GM23338 (cell line): ENCODE measurements around the gene MRPS6. TPM values are rescaled to one million over a fixed set of nuclear protein-coding genes. Genes with fewer than 3 reads are reported as not detected.

ENCODE experiments used
- ATAC-seq: fragments of 200-7000 bp; cut with Tn5 transposase; 3 replicates; pipeline ENCODE4 v1.9.1; 2020
- DNase-seq: peaks from one replicate; pipeline ENCODE4 v3.0.0-alpha.2; 2015; ENCODE audit warnings: low spot score
- H2AFZ ChIP-seq: fragments of 200-600 bp; sonication (generic); 2 replicates; pipeline ENCODE4 v1.8.0; 2016; ENCODE audit warnings: antibody characterized with exemption, mild to moderate bottlenecking, moderate library complexity
- H3F3A ChIP-seq: fragments of 200-600 bp; sonication (generic); replicated peaks from 2 replicates; pipeline ENCODE4 v1.8.0; 2017; ENCODE audit warnings: antibody characterized with exemption, mixed run types, low read depth
- H3K27ac ChIP-seq: fragments of 200-600 bp; sonication (generic); 2 replicates; pipeline ENCODE4 v1.6.1; 2016; ENCODE audit warnings: low read depth
- H3K27me3 ChIP-seq: fragments of 200-600 bp; sonication (generic); 2 replicates; pipeline ENCODE4 v1.8.0; 2016; ENCODE audit warnings: mild to moderate bottlenecking, mixed run types, moderate library complexity; ENCODE audit not compliant: insufficient read depth
- H3K36me3 ChIP-seq: fragments of 200-600 bp; sonication (generic); 2 replicates; pipeline ENCODE4 v1.8.0; 2016; ENCODE audit warnings: mild to moderate bottlenecking; ENCODE audit not compliant: insufficient read depth
- H3K4me1 ChIP-seq: fragments of 200-600 bp; sonication (generic); 2 replicates; pipeline ENCODE4 v1.8.0; 2016; ENCODE audit warnings: mild to moderate bottlenecking, moderate library complexity; ENCODE audit not compliant: insufficient read depth
- H3K4me2 ChIP-seq: fragments of 200-600 bp; sonication (generic); 2 replicates; pipeline ENCODE4 v1.7.1; 2017; ENCODE audit warnings: mixed run types
- H3K4me3 ChIP-seq: fragments of 200-600 bp; sonication (generic); 2 replicates; pipeline ENCODE4 v1.6.1; 2016; ENCODE audit warnings: mixed run types
- H3K79me2 ChIP-seq: fragments of 200-600 bp; sonication (generic); replicated peaks from 2 replicates; pipeline ENCODE4 v1.8.0; 2017; ENCODE audit warnings: mild to moderate bottlenecking; ENCODE audit not compliant: insufficient read depth
- H3K9me2 ChIP-seq: fragments of 200-600 bp; sonication (generic); 2 replicates; pipeline ENCODE4 v1.8.0; 2017; ENCODE audit not compliant: insufficient read depth
- H4K20me1 ChIP-seq: fragments of 200-600 bp; sonication (generic); replicated peaks from 2 replicates; pipeline ENCODE4 v1.8.0; 2017; ENCODE audit warnings: mild to moderate bottlenecking; ENCODE audit not compliant: insufficient read depth
- H3K27ac Mint-ChIP-seq: 2 replicates; pipeline ENCODE4 v1.8.0; 2020; ENCODE audit warnings: inconsistent platforms, mild to moderate bottlenecking, moderate library complexity, mixed read lengths
- H3K27me3 Mint-ChIP-seq: 3 replicates; pipeline ENCODE4 v1.8.0; 2022; ENCODE audit warnings: low read depth, mild to moderate bottlenecking, moderate library complexity, mixed read lengths, inconsistent platforms; ENCODE audit not compliant: insufficient read depth, poor library complexity
- H3K36me3 Mint-ChIP-seq: 3 replicates; pipeline ENCODE4 v1.8.0; 2021; ENCODE audit warnings: low read depth, mild to moderate bottlenecking, inconsistent platforms, moderate library complexity, mixed read lengths
- H3K4me1 Mint-ChIP-seq: 3 replicates; pipeline ENCODE4 v1.8.0; 2020; ENCODE audit warnings: mild to moderate bottlenecking, inconsistent platforms, mixed read lengths
- H3K4me3 Mint-ChIP-seq: 3 replicates; pipeline ENCODE4 v1.8.0; 2021; ENCODE audit warnings: moderate library complexity, mild to moderate bottlenecking, inconsistent platforms, mixed read lengths
- H3K9me3 Mint-ChIP-seq: 3 replicates; pipeline ENCODE4 v1.8.0; 2020; ENCODE audit warnings: moderate library complexity, mild to moderate bottlenecking, inconsistent platforms, mixed read lengths
- EZH2 ChIP-seq: fragments of 200-600 bp; sonication (generic); IDR thresholded peaks from one replicate; pipeline ENCODE4 v1.8.0; 2017; ENCODE audit warnings: antibody characterized with exemption, mild to moderate bottlenecking, low read depth; ENCODE audit not compliant: unreplicated experiment
- JUNB ChIP-seq: IDR thresholded peaks from one replicate; pipeline ENCODE4 v1.6.1; 2016; ENCODE audit warnings: antibody characterized with exemption; ENCODE audit not compliant: unreplicated experiment
- NANOG ChIP-seq: IDR thresholded peaks from 2 replicates; pipeline ENCODE4 v1.6.1; 2016; ENCODE audit warnings: antibody characterized with exemption, borderline replicate concordance
- POLR2AphosphoS5 ChIP-seq: IDR thresholded peaks from 2 replicates; pipeline ENCODE4 v1.6.1; 2016; ENCODE audit warnings: antibody characterized with exemption, low read depth
- STAT1 ChIP-seq: IDR thresholded peaks from one replicate; pipeline ENCODE4 v1.6.1; 2016; ENCODE audit warnings: antibody characterized with exemption; ENCODE audit not compliant: unreplicated experiment
- ZNF331 ChIP-seq: fragments of 250-450 bp; sonication (Bioruptor Pico); IDR thresholded peaks from 2 replicates; pipeline ENCODE4 v1.5.0; 2020; ENCODE audit warnings: low read depth, mild to moderate bottlenecking, moderate library complexity
- polyA plus RNA-seq: library from polyadenylated mRNA; unstranded; fragments of >200 nt; fragmentation: Nextera tagmentation; extraction: Ambion mirVana; gene quantifications from 2 replicates; pipeline ENCODE4 v1.2.1, GENCODE V29; 2016
- total RNA-seq: library from RNA; depleted of rRNA; stranded (reverse); fragments of >200 nt; shearing (Covaris generic); gene quantifications from 2 replicates; pipeline ENCODE4 v1.2.3, GENCODE V29; 2014
- TF ChIP-seq, protein P1 (sequence below), 2 experiments: fragments of 200-600 bp in 1 of 2; sonication (generic) in 1 of 2; conservative IDR thresholded peaks; 2 replicates each; pipeline versions ENCODE4 v1.5.1 to v1.6.1; 2016 to 2017; ENCODE audit warnings: antibody characterized with exemption in 2 of 2, low read depth in 2 of 2, mild to moderate bottlenecking in 2 of 2, moderate library complexity in 1 of 2
- TF ChIP-seq, protein P2 (sequence below): IDR thresholded peaks from one replicate; pipeline ENCODE4 v1.6.1; 2018; ENCODE audit warnings: antibody characterized with exemption; ENCODE audit not compliant: unreplicated experiment
- TF ChIP-seq, protein P3 (sequence below): IDR thresholded peaks from 2 replicates; pipeline ENCODE4 v1.6.1; 2016; ENCODE audit warnings: antibody characterized with exemption

The MRPS6 gene
- total and polyA plus RNA-seq, 2 experiments from 2014 or later = 80.5 to 242 TPM

DNA sequence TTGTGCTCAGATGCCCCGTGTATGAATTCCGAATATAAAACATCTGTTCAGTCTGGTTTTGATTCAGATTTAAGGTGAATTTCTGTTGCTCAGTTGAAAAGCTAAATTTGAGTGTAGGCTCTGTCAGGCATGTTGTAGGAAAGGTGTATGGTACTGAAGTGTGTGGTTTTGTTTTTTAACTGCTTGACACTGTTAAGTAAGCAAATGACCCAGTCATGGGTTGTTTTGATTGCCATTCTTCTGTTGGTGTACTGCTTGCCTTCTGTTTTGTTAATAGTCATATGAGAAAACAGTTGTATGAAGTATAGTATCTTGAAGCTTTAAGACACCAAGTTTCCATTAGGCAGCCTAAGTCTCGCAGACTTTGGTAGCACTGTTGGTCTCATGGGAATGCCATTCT lies 10.0 kb downstream of the MRPS6 start (continued):
- TF ChIP-seq NANOG (no peak), ZNF331 (CRISPR knock-in tag) (no peak), JUNB (no peak)
- TF ChIP-seq, protein P1, sequence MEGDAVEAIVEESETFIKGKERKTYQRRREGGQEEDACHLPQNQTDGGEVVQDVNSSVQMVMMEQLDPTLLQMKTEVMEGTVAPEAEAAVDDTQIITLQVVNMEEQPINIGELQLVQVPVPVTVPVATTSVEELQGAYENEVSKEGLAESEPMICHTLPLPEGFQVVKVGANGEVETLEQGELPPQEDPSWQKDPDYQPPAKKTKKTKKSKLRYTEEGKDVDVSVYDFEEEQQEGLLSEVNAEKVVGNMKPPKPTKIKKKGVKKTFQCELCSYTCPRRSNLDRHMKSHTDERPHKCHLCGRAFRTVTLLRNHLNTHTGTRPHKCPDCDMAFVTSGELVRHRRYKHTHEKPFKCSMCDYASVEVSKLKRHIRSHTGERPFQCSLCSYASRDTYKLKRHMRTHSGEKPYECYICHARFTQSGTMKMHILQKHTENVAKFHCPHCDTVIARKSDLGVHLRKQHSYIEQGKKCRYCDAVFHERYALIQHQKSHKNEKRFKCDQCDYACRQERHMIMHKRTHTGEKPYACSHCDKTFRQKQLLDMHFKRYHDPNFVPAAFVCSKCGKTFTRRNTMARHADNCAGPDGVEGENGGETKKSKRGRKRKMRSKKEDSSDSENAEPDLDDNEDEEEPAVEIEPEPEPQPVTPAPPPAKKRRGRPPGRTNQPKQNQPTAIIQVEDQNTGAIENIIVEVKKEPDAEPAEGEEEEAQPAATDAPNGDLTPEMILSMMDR (conservative IDR thresholded peaks at IDR 0.05; ENCODE audit: low read depth in 2 of 2) = no peak
- TF ChIP-seq, protein P2, sequence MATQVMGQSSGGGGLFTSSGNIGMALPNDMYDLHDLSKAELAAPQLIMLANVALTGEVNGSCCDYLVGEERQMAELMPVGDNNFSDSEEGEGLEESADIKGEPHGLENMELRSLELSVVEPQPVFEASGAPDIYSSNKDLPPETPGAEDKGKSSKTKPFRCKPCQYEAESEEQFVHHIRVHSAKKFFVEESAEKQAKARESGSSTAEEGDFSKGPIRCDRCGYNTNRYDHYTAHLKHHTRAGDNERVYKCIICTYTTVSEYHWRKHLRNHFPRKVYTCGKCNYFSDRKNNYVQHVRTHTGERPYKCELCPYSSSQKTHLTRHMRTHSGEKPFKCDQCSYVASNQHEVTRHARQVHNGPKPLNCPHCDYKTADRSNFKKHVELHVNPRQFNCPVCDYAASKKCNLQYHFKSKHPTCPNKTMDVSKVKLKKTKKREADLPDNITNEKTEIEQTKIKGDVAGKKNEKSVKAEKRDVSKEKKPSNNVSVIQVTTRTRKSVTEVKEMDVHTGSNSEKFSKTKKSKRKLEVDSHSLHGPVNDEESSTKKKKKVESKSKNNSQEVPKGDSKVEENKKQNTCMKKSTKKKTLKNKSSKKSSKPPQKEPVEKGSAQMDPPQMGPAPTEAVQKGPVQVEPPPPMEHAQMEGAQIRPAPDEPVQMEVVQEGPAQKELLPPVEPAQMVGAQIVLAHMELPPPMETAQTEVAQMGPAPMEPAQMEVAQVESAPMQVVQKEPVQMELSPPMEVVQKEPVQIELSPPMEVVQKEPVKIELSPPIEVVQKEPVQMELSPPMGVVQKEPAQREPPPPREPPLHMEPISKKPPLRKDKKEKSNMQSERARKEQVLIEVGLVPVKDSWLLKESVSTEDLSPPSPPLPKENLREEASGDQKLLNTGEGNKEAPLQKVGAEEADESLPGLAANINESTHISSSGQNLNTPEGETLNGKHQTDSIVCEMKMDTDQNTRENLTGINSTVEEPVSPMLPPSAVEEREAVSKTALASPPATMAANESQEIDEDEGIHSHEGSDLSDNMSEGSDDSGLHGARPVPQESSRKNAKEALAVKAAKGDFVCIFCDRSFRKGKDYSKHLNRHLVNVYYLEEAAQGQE = no peak

DNA sequence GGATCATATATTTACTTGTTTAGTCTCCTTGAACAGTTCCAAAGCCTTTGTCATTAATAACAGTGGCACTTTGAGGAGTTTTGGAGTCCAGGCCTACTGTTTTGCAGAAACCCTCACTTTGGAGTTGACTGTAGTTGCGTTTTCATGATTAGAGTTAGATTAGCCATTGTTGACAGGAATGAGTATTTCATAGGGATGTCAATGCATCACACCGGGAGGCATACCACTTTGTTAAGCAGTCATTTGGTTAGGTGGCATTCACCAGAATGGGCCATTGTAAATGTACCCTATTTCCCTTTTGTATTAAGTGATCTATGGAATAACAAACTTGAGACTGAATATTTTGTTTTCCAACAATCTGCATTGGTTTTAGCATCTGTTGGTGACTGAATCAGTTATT lies 11.8 kb downstream of the MRPS6 start:
- no peaks in the 10 kb centered on the region for H3K9me3 Mint-ChIP-seq

DNA sequence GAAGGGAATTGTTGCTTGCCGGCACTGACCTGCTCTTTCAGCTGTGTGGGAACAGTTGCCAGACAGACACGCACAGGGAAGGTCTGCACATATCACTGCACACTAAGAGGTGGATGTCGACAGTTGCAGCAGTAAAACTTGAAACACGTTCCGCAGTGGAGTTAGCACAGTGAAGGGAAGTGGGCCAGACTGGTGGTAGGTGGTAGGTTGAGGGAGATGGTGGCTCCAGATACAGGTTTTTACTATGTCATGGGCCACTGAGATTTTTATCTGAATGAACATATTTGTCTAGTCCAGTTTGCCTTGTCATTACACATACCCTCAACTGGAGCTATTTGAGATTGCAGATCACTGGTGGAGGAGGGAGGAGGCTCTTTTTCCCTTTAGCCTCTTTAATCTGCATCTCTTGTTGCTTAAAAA lies 13.5 kb downstream of the MRPS6 start:
- Histone ChIP-seq H3K79me2 (peaks cover 100% of the 10 kb centered on the region), H4K20me1 (peaks cover 82% of the 10 kb centered on the region), H3K9me2 (no peaks in the 10 kb centered on the region), H3F3A (no peaks in the 10 kb centered on the region), H3K27me3 (no peaks in the 10 kb centered on the region), H2AFZ (no peak overlapping the region), H3K4me3 (no peak overlapping the region), H3K4me2 (no peak overlapping the region), H3K4me1 (peaks cover 61% of the 10 kb centered on the region), H3K27ac (no peak overlapping the region), H3K36me3 (no peaks in the 10 kb centered on the region)
- H3K36me3 Mint-ChIP-seq = no peaks in the 10 kb centered on the region
- H3K27me3 Mint-ChIP-seq = no peaks in the 10 kb centered on the region
- H3K4me1 Mint-ChIP-seq = peaks cover 33% of the 10 kb centered on the region
- DNase-seq = no peak
- H3K9me3 Mint-ChIP-seq = no peaks in the 10 kb centered on the region
- ATAC-seq = no peak
- no peak overlapping the region for H3K4me3 Mint-ChIP-seq
- no peak overlapping the region for H3K27ac Mint-ChIP-seq
- TF ChIP-seq, protein P3, sequence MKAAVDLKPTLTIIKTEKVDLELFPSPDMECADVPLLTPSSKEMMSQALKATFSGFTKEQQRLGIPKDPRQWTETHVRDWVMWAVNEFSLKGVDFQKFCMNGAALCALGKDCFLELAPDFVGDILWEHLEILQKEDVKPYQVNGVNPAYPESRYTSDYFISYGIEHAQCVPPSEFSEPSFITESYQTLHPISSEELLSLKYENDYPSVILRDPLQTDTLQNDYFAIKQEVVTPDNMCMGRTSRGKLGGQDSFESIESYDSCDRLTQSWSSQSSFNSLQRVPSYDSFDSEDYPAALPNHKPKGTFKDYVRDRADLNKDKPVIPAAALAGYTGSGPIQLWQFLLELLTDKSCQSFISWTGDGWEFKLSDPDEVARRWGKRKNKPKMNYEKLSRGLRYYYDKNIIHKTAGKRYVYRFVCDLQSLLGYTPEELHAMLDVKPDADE = no peak
- TF ChIP-seq, protein P2 = no peak
- TF ChIP-seq EZH2 = no peak
- no peak for TF ChIP-seq ZNF331 (CRISPR knock-in tag)

More for the DNA sequence above, 11.8 kb downstream of the MRPS6 start:
- Histone ChIP-seq H3K27me3 (no peaks in the 10 kb centered on the region), H4K20me1 (peaks cover 82% of the 10 kb centered on the region), H2AFZ (no peak overlapping the region), H3K27ac (0 out of 2 replicates have a peak overlapping the region, but pooled peaks have one; percentile 3), H3K4me2 (peak overlapping the region; percentile 52), H3K79me2 (peaks cover 100% of the 10 kb centered on the region), H3K9me2 (no peaks in the 10 kb centered on the region), H3K36me3 (no peaks in the 10 kb centered on the region), H3K4me1 (peaks cover 47% of the 10 kb centered on the region), H3F3A (no peaks in the 10 kb centered on the region), H3K4me3 (0 out of 2 replicates have a peak overlapping the region, but pooled peaks have one; percentile 21)
- peak; percentile 19 for DNase-seq
- Mint-ChIP-seq H3K27me3 (no peaks in the 10 kb centered on the region), H3K4me1 (peaks cover 36% of the 10 kb centered on the region), H3K36me3 (no peaks in the 10 kb centered on the region), H3K4me3 (peak overlapping the region; percentile 9; the same call in 1 of the 3 replicates), H3K27ac (no peak overlapping the region)
- ATAC-seq = peak; percentile 67
- TF ChIP-seq STAT1 (no peak), POLR2AphosphoS5 (no peak)
